Left renal pelvis (tissue), 4 donors: ENCODE data around the gene SAXO1. TPM values are rescaled to one million over a fixed set of nuclear protein-coding genes. Genes with fewer than 3 reads are reported as not detected.

Source experiments
- DNase-seq, 4 donors: peaks; one replicate each; pipeline ENCODE4 v3.0.0-alpha.2; 2013; ENCODE audit warnings: low read depth in 4 of 4, low spot score in 3 of 4
- polyA plus RNA-seq, 4 donors: library from polyadenylated mRNA; unstranded; fragments of 120-200 nt; gene quantifications; one replicate each; pipeline ENCODE4 v1.2.1, GENCODE V29; 2013; ENCODE audit not compliant: insufficient read length in 4 of 4

SAXO1 gene
- polyA plus RNA-seq, 4 donors: 0.12 to 0.46 (median 0.23) TPM

DNA sequence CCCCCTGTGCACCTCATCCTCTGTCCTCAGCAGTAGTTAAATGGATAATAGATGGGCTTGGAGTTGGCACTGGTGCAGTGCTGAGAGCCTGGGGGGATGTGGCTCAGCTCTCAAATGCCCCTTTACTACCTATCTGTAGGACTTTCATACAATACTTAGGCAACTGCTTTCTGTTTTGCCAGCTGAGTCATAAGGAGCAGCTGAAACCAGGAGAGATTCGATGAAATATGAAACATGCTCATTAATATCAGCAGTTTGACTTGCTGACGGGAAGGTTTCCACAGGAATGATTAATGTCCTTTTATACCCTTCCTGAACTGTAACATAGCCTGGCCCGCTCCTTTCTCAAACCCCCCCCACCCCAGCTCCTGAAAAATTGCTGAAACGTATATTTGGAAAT is 142.6 kb downstream of the SAXO1 start:
- DNase-seq: no peak

DNA sequence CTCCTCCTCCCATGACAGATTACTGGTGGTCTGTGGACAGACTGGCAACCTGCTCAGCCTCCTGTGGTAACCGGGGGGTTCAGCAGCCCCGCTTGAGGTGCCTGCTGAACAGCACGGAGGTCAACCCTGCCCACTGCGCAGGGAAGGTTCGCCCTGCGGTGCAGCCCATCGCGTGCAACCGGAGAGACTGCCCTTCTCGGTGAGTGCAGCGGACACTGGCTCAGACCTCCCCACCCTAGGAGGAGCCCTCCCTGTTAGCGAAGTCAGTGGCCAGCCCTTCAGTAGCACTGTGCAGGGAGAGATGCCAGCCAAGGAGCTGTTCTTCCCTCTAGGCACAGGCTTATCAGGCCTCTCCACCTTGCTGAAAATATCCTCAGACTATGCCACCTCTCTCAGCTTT is 143.5 kb downstream of the SAXO1 start:
- DNase-seq: no peak

DNA sequence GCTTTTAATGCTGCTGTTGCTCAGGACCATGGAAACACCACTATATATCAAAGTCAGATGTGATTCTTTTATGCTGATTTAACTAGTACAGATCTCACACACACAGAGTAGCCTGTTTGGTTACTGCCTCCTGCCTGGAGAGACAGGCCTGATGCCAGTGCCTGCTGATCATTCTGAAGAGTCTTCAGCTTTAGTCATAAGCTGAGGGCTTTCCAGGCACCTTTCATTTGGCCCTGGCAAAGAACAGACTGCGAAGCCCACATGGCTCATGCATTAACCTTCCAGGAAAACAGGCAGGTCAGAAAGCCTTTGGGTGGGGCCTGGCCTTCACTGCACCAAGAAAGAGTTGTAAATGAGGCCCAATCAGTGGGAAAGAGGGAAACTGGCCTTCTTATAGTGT is 144.7 kb downstream of the SAXO1 start:
- DNase-seq: no peak

DNA sequence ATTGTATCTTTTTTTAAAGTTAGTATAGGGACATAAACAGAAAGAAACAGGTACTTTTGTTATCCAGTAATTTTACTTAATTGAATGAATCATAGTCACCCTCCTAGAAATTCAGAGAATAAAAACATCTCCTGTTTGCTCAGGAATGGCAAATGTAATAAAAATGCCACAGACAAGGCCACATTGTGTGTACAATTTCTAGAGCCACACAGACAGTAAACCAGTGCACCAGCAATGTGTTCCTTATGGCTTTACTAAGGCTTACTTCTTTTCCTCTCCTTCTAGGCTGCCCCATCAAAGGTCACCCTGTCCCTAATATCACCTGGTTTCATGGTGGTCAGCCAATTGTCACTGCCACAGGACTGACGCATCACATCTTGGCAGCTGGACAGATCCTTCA is 145.5 kb downstream of the SAXO1 start:
- DNase-seq: no peak

DNA sequence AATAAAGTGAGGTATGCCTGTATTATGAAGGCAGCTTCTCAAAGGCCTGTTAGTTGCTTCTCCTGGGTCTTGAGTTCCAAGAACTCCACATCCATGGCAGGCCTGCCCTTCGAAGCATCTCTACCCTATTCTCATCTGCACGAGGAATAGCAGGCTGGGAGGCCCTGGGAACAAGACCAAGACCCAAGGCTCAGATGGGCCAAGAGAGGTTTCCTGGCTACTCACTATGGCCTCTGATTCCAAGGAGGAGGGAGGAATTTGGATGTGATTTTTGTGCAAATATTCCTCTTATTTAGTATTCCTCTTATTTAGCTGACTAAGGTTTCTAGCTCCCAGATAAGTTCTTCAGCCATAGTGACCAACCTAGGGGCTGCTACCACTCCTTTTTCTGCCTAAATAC is 151.3 kb downstream of the SAXO1 start:
- DNase-seq: no peak

DNA sequence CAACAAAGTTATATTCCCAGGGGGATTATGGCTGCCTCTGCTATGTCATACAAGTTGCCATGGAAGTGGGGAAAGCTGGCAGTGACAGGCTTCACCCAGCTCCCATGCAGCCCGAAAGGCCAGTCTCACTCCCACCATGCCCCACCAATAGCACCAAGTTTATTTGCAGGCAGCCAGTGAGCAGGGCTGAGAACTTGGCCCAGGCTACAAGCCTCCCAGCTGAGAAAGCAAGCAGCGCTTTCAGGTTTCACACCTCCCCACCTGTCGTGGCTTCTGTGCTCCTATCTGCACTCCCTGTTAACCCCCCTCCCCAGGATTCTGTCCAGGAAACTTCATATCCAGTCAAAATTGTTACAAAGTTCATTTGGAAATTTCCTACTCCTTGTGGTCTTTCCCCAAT is 155.0 kb downstream of the SAXO1 start:
- DNase-seq: no peak

Other genes starting within 250 kb of the SAXO1 start
- gene RRAGA, start 16.2 kb upstream of the SAXO1 start, polyA plus RNA-seq: 100 to 1,000 TPM; 102 to 123 (median 111) TPM
- 10 to 100 TPM; 18.6 to 21.2 (median 20.7) TPM for gene HAUS6, start 69.7 kb upstream of the SAXO1 start, polyA plus RNA-seq
- gene PLIN2, start 94.3 kb upstream of the SAXO1 start, polyA plus RNA-seq: 100 to 1,000 TPM in 1 of 4 donors, 10 to 100 TPM in 3; 48.8 to 121 (median 87.8) TPM
- gene DENND4C, start 197.5 kb upstream of the SAXO1 start, polyA plus RNA-seq: 10 to 100 TPM; 43.7 to 50.9 (median 47.1) TPM